Smooth muscle cell of the umbilical artery (primary cell): ENCODE measurements around the gene TMEM80. TPM values are rescaled to one million over a fixed set of nuclear protein-coding genes. Genes with fewer than 3 reads are reported as not detected.

Source experiments
- total RNA-seq: library from RNA; depleted of rRNA; stranded (reverse); fragments of >200 nt; gene quantifications from 2 replicates; pipeline ENCODE4 v1.2.3, GENCODE V29; 2014

Gene TMEM80
- 8.3 and 10.1 TPM in 2 replicates for total RNA-seq

GRCh38 chr11:695538-696248 lies at the start of gene TMEM80:
TSS of gene TMEM80 (plus strand) at chr11:695816. CDS start at chr11:695828, 12 bp downstream.

GRCh38 chr11:694563-695287 lies 891 bp upstream of the TMEM80 start, which contains the start of gene DEAF1:
TSS of gene DEAF1 (minus strand) at chr11:695222. CDS start at chr11:695047, 175 bp downstream.

GRCh38 chr11:705646-706438 lies 10.2 kb downstream of the TMEM80 start, which contains the start of gene EPS8L2:
TSS of gene EPS8L2 (plus strand) at chr11:706231. CDS start at chr11:709408, 3,177 bp downstream.

GRCh38 chr11:747158-748006 lies 51.8 kb downstream of the TMEM80 start, which contains the start of gene TALDO1:
TSS of gene TALDO1 (plus strand) at chr11:747464. CDS start at chr11:747482, 18 bp downstream.

Other genes with a start within 250 kb of the TMEM80 start
- 30.9 and 31.2 TPM in 2 replicates for gene PTDSS2, start 245.5 kb upstream of the TMEM80 start, total RNA-seq
- 256 and 286 TPM in 2 replicates for gene RNH1, start 188.6 kb upstream of the TMEM80 start, total RNA-seq
- gene HRAS, start 160.2 kb upstream of the TMEM80 start, total RNA-seq: 32.1 and 44.6 TPM in 2 replicates
- gene LRRC56, start 158.3 kb upstream of the TMEM80 start, total RNA-seq: 0.89 and 1.0 TPM in 2 replicates
- 0.30 and 0.60 TPM in 2 replicates for gene LMNTD2, start 135.1 kb upstream of the TMEM80 start, total RNA-seq
- gene RASSF7, start 134.8 kb upstream of the TMEM80 start, total RNA-seq: 7.1 and 13.3 TPM in 2 replicates
- gene PHRF1, start 119.3 kb upstream of the TMEM80 start, total RNA-seq: 22.3 and 41.2 TPM in 2 replicates
- gene IRF7, start 79.9 kb upstream of the TMEM80 start, total RNA-seq: 5.9 and 6.5 TPM in 2 replicates
- not detected in 2 replicates for gene CDHR5, start 70.9 kb upstream of the TMEM80 start, total RNA-seq
- gene SCT, start 68.6 kb upstream of the TMEM80 start, total RNA-seq: not detected in 2 replicates
- gene DRD4, start 58.5 kb upstream of the TMEM80 start, total RNA-seq: 0.09 TPM in 1 of 2 replicates, not detected in the other
- 22.6 and 31.6 TPM in 2 replicates for gene DEAF1, start 594 bp upstream of the TMEM80 start, total RNA-seq
- 18.7 and 31.3 TPM in 2 replicates for gene EPS8L2, start 10.4 kb downstream of the TMEM80 start, total RNA-seq
- gene TALDO1, start 51.6 kb downstream of the TMEM80 start, total RNA-seq: 121 and 178 TPM in 2 replicates
- gene GATD1, start 81.7 kb downstream of the TMEM80 start, total RNA-seq: 17.8 and 30.4 TPM in 2 replicates
- 0.89 and 1.8 TPM in 2 replicates for gene CEND1, start 94.3 kb downstream of the TMEM80 start, total RNA-seq
- 8.9 and 28.8 TPM in 2 replicates for gene SLC25A22, start 102.5 kb downstream of the TMEM80 start, total RNA-seq
- gene PIDD1, start 109.4 kb downstream of the TMEM80 start, total RNA-seq: 15.7 and 15.8 TPM in 2 replicates
- gene RPLP2, start 114.2 kb downstream of the TMEM80 start, total RNA-seq: 123 and 263 TPM in 2 replicates
- gene PNPLA2, start 123.1 kb downstream of the TMEM80 start, total RNA-seq: 23.5 and 32.9 TPM in 2 replicates
- 0.30 and 1.2 TPM in 2 replicates for gene CRACR2B, start 132.1 kb downstream of the TMEM80 start, total RNA-seq
- gene CD151, start 137.1 kb downstream of the TMEM80 start, total RNA-seq: 986 and 1,024 TPM in 2 replicates
- gene POLR2L, start 146.7 kb downstream of the TMEM80 start, total RNA-seq: 32.7 and 88.1 TPM in 2 replicates
- gene TSPAN4, start 147.0 kb downstream of the TMEM80 start, total RNA-seq: 178 and 183 TPM in 2 replicates
- 105 and 112 TPM in 2 replicates for gene CHID1, start 215.0 kb downstream of the TMEM80 start, total RNA-seq
- 28.8 and 46.0 TPM in 2 replicates for gene AP2A2, start 230.1 kb downstream of the TMEM80 start, total RNA-seq